B cell (primary cell): ENCODE results near the gene DRD1.

Experiments used
- CTCF ChIP-seq: fragments of 200-600 bp; IDR thresholded peaks from one replicate; pipeline ENCODE4 v1.8.0; 2022; ENCODE audit warnings: antibody characterized with exemption, mild to moderate bottlenecking
- EZH2 ChIP-seq: IDR thresholded peaks from 2 replicates; pipeline ENCODE4 v1.6.1; 2012; ENCODE audit warnings: borderline replicate concordance, low read depth, mild to moderate bottlenecking, moderate library complexity, low read length; ENCODE audit not compliant: insufficient read depth, poor library complexity, severe bottlenecking

DNA sequence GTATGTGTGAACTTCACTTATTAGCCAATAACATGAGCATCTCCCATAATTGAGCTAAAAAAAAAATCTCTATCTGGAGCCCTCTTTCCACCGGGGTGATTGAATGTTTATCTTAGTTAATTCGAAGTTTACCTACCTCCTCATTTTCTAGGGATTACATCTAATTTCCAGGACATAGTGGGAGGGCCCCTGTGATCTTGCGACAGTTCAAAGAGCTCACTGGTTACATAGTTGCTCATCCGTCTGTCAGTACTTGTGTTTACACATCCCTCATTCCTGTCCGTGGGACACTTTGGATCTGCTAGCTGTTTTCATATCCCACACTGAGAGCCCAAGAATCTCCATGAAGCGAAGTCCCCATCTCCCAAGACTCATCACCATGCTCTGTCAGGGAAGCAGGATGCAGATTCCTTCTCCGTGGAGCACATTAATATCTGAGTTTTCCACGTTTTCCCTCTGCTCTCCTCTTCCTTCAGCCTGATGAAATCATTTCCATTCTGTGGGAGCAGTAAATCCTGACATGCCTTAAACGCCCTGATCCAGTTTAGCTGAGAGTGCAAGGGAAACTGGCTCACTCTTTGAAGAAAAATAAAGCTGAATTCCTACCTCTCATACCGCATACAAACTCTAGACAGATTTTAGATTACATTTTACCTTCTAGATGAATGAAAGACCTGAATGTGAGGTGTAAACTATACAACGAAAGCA, 24.2 kb upstream of the DRD1 start:
- TF ChIP-seq CTCF, result no peak
- no peak for TF ChIP-seq EZH2
